Body of pancreas (tissue), 4 donors: Measurements from ENCODE around the gene POTEG. TPM values are rescaled to one million over a fixed set of nuclear protein-coding genes. Genes with fewer than 3 reads are reported as not detected.
"Not testable (repeated sequence)": the region's sequence is repeated elsewhere in the genome, so short reads cannot be mapped to it uniquely, and the experiment has no call there.

Source experiments
- ATAC-seq: fragments of 150-250 bp; one replicate; pipeline ENCODE4 v1.9.1; 2016
- DNase-seq, 4 donors: peaks; one replicate each; pipeline ENCODE4 v3.0.0-alpha.2; 2019
- H3K27ac ChIP-seq, 4 donors: fragments of 200-600 bp; sonication (generic); 1 replicate in 3 of 4; 2 replicates in 1 of 4; pipeline versions ENCODE4 v1.5.1 to v1.6.1; 2016 to 2019; ENCODE audit warnings: mild to moderate bottlenecking in 1 of 4, mixed read lengths in 1 of 4, moderate library complexity in 1 of 4
- H3K27me3 ChIP-seq, 2 donors: fragments of 200-600 bp; sonication (generic); one replicate each; pipeline ENCODE4 v1.6.0; 2016; ENCODE audit warnings: mild to moderate bottlenecking in 1 of 2
- H3K36me3 ChIP-seq, 2 donors: fragments of 200-600 bp; sonication (generic); replicated peaks in 1 of 2; 2 replicates each; pipeline ENCODE4 v1.5.1; 2016; ENCODE audit warnings: low read depth in 2 of 2; ENCODE audit not compliant: insufficient read depth in 1 of 2
- H3K4me1 ChIP-seq: fragments of 200-600 bp; sonication (generic); one replicate; pipeline ENCODE4 v1.6.0; 2016
- H3K4me3 ChIP-seq, 2 donors: fragments of 200-600 bp; sonication (generic); 1 replicate in 1 of 2; 2 replicates in 1 of 2; pipeline ENCODE4 v1.5.1; 2016 to 2019
- H3K9me3 ChIP-seq, 3 donors: fragments of 200-600 bp; sonication (generic); 1 replicate in 2 of 3; 2 replicates in 1 of 3; pipeline ENCODE4 v1.5.1; 2016
- whole genome bisulfite sequencing, 2 donors: methylation state at CpG; one replicate each; pipeline ENCODE4 v1.1.5; 2017; 5-methylcytosine and 5-hydroxymethylcytosine counted together
- intact Hi-C: fragments of 100-400 bp; cut with DNase I; formaldehyde crosslinking; loops from one replicate; pipeline ENCODE4 v1.15.1; 2023
- small RNA-seq: library from RNA; depleted of rRNA; stranded (forward); fragments of <200 nt; gene quantifications from one replicate; pipeline ENCODE3, GENCODE V24; 2016
- total RNA-seq, 2 donors: library from RNA; depleted of rRNA; stranded (reverse); fragments of >200 nt; gene quantifications; one replicate each; pipeline ENCODE4 v1.1.0, GENCODE V29; 2016

Gene POTEG
- total RNA-seq, 2 donors from 2014 or later = not detected

DNA sequence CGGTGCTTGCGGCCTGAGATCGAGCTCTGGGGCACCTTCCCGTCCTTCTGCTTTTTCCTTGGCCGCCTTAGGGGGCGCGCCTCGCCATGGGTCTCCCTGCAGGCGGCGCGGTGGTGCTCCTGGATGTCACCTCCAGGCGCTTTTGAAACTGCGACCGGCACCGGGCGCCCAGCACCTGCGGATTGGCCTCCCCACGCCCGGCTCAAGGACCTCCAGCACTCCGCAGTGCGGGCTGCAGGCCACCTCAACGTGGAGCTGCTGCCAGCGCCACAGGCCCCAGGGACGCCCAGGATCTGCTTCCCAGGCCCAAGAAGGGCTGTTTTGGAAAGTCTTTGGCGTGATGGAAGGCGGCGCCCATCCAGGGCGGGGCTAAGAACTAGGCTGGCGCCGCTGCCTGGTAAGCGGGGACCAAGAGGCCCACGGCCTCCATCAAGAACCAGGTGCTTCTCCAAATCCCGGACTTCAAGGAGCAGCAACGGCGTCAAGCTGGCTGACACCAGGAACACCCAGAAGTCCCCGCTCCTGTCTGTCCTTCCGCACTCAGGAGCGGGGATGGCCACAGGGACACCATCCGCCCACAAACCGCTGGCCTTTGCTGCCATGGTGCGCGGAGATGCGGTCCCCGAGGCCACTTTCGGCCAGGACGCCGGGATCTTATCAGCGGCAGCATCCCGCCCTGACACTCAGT, 61.2 kb downstream of the POTEG start:
- H3K4me3 ChIP-seq, H3K27me3 ChIP-seq, H3K4me1 ChIP-seq, H3K9me3 ChIP-seq, intact Hi-C loops, DNase-seq, H3K27ac ChIP-seq, H3K36me3 ChIP-seq, ATAC-seq: not testable (repeated sequence)
- WGBS, 2 donors = 47 to 90% methylated on average over 13 to 44 of the region's 49 CpGs

DNA sequence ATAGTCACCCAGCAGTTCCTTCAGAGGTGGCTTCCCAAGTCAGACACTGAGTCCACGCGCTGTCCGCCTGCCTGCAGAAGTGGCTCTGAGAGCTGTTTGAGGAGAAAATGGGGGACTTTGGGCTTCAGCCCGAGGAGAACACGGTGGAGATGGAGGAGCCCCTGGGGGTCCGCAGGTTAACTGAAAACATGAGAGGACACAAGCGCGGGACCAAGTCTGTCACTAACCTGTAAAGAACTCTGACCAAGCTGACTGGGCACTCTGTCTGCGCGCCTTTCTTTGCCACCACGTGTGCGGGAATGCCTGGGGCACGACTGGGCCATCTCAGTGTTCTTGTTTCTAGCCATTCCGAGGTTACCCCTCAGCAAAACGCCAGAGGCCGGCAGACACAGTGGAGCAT, 62.4 kb downstream of the POTEG start:
- ATAC-seq, H3K27ac ChIP-seq, intact Hi-C loops, H3K9me3 ChIP-seq, H3K27me3 ChIP-seq, H3K4me1 ChIP-seq, DNase-seq, H3K4me3 ChIP-seq, H3K36me3 ChIP-seq: not testable (repeated sequence)
- WGBS, 2 donors = 55 to 63% methylated on average over 6 to 8 of the region's 16 CpGs

GRCh38 chr14:19362803-19363202, 71.3 kb downstream of the POTEG start:
- DNase-seq, H3K9me3 ChIP-seq, ATAC-seq, H3K36me3 ChIP-seq, H3K27me3 ChIP-seq, H3K4me1 ChIP-seq, intact Hi-C loops, H3K4me3 ChIP-seq, H3K27ac ChIP-seq: not testable (repeated sequence)
- WGBS, 2 donors = 64% methylated on average over 1 of the region's 16 CpGs; no CpG with 5 or more reads in 1 of the 2 donors

DNA sequence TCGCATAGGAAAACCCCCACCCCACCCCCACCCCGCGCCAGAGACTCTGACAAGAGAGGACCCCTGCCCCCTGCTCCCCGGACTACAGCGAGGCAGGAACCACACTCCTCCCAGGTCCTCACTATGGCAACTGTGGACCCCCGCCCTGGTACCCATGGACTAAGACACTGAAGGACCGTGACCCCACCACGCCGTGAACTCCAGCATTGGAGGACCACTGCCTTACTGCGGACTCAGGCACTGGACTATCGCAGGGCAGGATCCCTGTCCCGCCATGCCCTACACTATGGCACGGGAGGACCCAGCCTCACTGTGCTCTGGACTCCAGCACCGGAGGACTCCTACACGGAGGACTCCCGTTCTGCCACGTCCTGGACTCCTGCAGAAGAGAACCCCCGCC, 71.8 kb downstream of the POTEG start:
- not testable (repeated sequence) for DNase-seq

GRCh38 chr14:19361636-19362253, 72.4 kb downstream of the POTEG start:
- H3K4me3 ChIP-seq, H3K9me3 ChIP-seq, H3K4me1 ChIP-seq, ATAC-seq, H3K27ac ChIP-seq, H3K36me3 ChIP-seq, H3K27me3 ChIP-seq, DNase-seq, intact Hi-C loops: not testable (repeated sequence)
- WGBS, 2 donors = 78% methylated on average over 10 of the region's 38 CpGs; no CpG with 5 or more reads in 1 of the 2 donors

More for the DNA sequence above, 71.8 kb downstream of the POTEG start:
- H3K9me3 ChIP-seq, ATAC-seq, H3K27ac ChIP-seq, H3K27me3 ChIP-seq, intact Hi-C loops, H3K36me3 ChIP-seq, H3K4me3 ChIP-seq, H3K4me1 ChIP-seq: not testable (repeated sequence)
- 83 to 93% methylated on average over 5 to 10 of the region's 18 CpGs for WGBS, 2 donors

DNA sequence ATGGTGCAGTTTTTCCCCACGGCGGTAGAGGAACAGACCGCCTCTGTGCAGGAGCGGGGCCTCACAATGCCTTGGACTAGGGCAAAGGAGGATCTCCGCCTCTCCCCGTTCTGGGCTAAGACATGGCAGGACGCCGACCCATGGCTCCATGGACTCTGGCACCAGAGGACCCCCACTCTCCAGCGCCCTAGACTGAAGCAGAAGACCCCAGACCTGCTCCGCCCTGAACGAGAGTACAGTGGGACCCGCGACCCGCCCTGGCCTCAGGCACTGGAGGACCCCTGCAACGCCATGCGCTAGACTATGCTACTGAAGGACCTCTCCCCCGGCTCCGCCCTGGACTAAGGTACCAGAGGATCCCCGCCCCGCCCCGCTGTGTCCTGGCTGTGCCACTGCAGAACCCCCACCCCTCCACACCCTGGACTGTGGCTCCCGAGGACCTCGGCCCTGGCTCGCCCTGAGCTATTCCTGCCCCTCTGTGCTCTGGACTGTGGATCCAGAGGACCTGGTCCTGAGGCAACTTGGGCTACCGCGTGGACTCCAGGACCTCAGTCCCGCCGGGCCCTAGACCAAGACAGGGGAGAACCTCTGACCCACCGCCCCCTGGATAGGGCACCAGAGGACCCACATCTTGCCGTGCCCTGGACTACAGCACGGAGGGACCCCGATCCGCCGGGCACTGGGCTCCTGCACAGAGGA, 73.1 kb downstream of the POTEG start:
- H3K9me3 ChIP-seq, ATAC-seq, H3K27me3 ChIP-seq, intact Hi-C loops, H3K36me3 ChIP-seq, H3K27ac ChIP-seq, DNase-seq, H3K4me1 ChIP-seq, H3K4me3 ChIP-seq: not testable (repeated sequence)
- WGBS, 2 donors = 81% methylated on average over 10 of the region's 34 CpGs; no CpG with 5 or more reads in 1 of the 2 donors

Small RNA genes within 50 kb of the gene (small RNA-seq; reads per million reads assigned to genes)
- not detected for gene RNU6-1268P
